Heart left ventricle (tissue), 13 donors: Measurements from ENCODE around the gene ZC3H7A.

Experiments used
- CTCF ChIP-seq, 12 donors: fragments of 200-600 bp; sonication (generic) in 4 of 12; IDR thresholded peaks; one replicate each; pipeline versions ENCODE4 v1.5.0 to v1.8.0; 2018 to 2022; ENCODE audit warnings: antibody characterized with exemption in 12 of 12, mild to moderate bottlenecking in 5 of 12
- POLR2A ChIP-seq, 2 donors: fragments of 450-650 bp; IDR thresholded peaks; one replicate each; pipeline ENCODE4 v1.6.1; 2017; ENCODE audit warnings: antibody characterized with exemption in 2 of 2, mild to moderate bottlenecking in 2 of 2, moderate library complexity in 2 of 2
- donor health status: ischemic (EF 13 %, LVEDD 7.1; RV severe dilation, severe dysfunction).
- donor health status: DM: no; HTN: yes; CAD: no.
- donor health status: DM: no; HTN: no; CAD: no.
- donor health status: ischemic (EF 25% LVEDD 6.9; RV normal size, moderate dysfunction).
- donor health status: ischemic (EF 25% LVEDD 5.7; RV mildly dilated, moderate dysfunction).
- donor health status: ischemic (EF 35%, LVEDD 5.7; RV mildly dilated, moderate dysfunction).
- donor health status: nonischemic (EF 11% LVEDD 7.7; RV severe dilation, severe dysfunction).
- donor health status: DM: yes; HTN: yes; CAD: no.
- donor health status: PGD.
- donor health status: ischemic (EF 29% LVEDD 5.4; RV normal size, mild dysfunction).
- donor health status: nonischemic (EF 23%, LVEDD 6.1; RV moderate dilation, normal function).

GRCh38 chr16:11806721-11807120, 9.7 kb upstream of the ZC3H7A start:
- no peak for TF ChIP-seq POLR2A (IDR thresholded peaks at IDR 0.05)
- TF ChIP-seq CTCF (IDR thresholded peaks at IDR 0.05): no peak
